Measurements from ENCODE around the gene VSIG8. TPM values are rescaled to one million over a fixed set of nuclear protein-coding genes. Genes with fewer than 3 reads are reported as not detected.

Gene VSIG8
- total and polyA plus RNA-seq, 2 of the 8 experiments (the other 6 are each of a cell fraction or from before 2014, with no cell fraction given): not detected

- Histone ChIP-seq H3K79me1 (ENCODE audit: low read depth, low read length) (no peaks in the 10 kb centered on the region), H3K9ac (replicated peaks in 1 of 4; ENCODE audit: extremely low read depth in 1 of 4, low read depth in 3 of 4, low read length in 3 of 4) (no peak overlapping the region), H3K56ac (replicated peaks; ENCODE audit: insufficient read length, low read depth, low read length) (no peak overlapping the region), H3K18ac (ENCODE audit: extremely low read depth, low read length) (no peak overlapping the region), H3K4me2 (ENCODE audit: insufficient read depth in 1 of 2, low read depth in 2 of 2, low read length in 2 of 2) (no peak overlapping the region), H2BK12ac (ENCODE audit: low read depth, low read length) (no peak overlapping the region), H4K5ac (ENCODE audit: insufficient read length, low read depth, low read length) (no peak overlapping the region), H2BK5ac (ENCODE audit: low read depth, low read length) (no peak overlapping the region), H3K36me3 (ENCODE audit: control insufficient read depth in 2 of 4, insufficient read depth in 4 of 4, low read length in 3 of 4) (no peaks in the 10 kb centered on the region), H3K4me3 (ENCODE audit: extremely low read depth in 1 of 4, insufficient read depth in 2 of 4, low read depth in 3 of 4, low read length in 4 of 4) (no peak overlapping the region), H2AFZ (ENCODE audit: low read length) (no peak overlapping the region), H3K27ac (ENCODE audit: low read depth, low read length) (no peak overlapping the region), H3K23ac (ENCODE audit: insufficient read length) (no peak overlapping the region), H4K8ac (ENCODE audit: extremely low read depth, insufficient read depth, low read length) (no peak overlapping the region), H3K4ac (replicated peaks; ENCODE audit: insufficient read length, low read depth, low read length) (no peak overlapping the region), H3K27me3 (replicated peaks in 1 of 4; ENCODE audit: control insufficient read depth in 3 of 4, extremely low read depth in 1 of 4, insufficient read depth in 3 of 4, low read length in 3 of 4) (peaks cover 0 to 6% (median 1%) of the 10 kb centered on the region in 4 experiments; a peak in 4 of 7 replicates), H2BK20ac (ENCODE audit: low read length) (no peak overlapping the region), H3K14ac (ENCODE audit: insufficient read length) (no peak overlapping the region), H3K79me2 (ENCODE audit: control insufficient read depth in 1 of 2, insufficient read depth in 2 of 2, low read length in 2 of 2) (no peaks in the 10 kb centered on the region), H4K91ac (replicated peaks; ENCODE audit: insufficient read length, low read length) (no peak overlapping the region), H4K20me1 (replicated peaks in 1 of 2; ENCODE audit: control insufficient read depth in 1 of 2, insufficient read depth in 2 of 2, low read length in 2 of 2) (no peaks in the 10 kb centered on the region), H3K4me1 (replicated peaks in 1 of 4; ENCODE audit: control insufficient read depth in 3 of 4, insufficient read depth in 4 of 4, low read length in 3 of 4) (peaks cover 0 to 4% (median 3%) of the 10 kb centered on the region in 4 experiments; a peak in 1 of 7 replicates), H2BK120ac (replicated peaks; ENCODE audit: low read depth, low read length) (no peak overlapping the region), H3K9me3 (ENCODE audit: insufficient read depth in 2 of 2, low read depth in 1 of 2, low read length in 1 of 2) (no peaks in the 10 kb centered on the region), H3K23me2 (ENCODE audit: low read depth, low read length) (no peaks in the 10 kb centered on the region), H2AK5ac (ENCODE audit: low read depth, low read length) (no peak overlapping the region), H2BK15ac (ENCODE audit: low read length) (no peak overlapping the region)
- CTCF ChIA-PET (ENCODE audit: partially characterized antibody): interaction anchor here (0.9 to 11.2 kb wide), 19 partner anchors 7 to 174 kb away, joined by 3 to 175 read pairs (median 5); partner anchors contain the start of gene FCRL6
- no peak for TF ChIP-seq POLR2AphosphoS5 (IDR thresholded peaks at IDR 0.05; ENCODE audit: low read depth, low read length)
- TF ChIP-seq HDAC6 (IDR thresholded peaks at IDR 0.05; ENCODE audit: low read depth, low read length): no peak
- TF ChIP-seq JUND (IDR thresholded peaks at IDR 0.05; ENCODE audit: low read length): no peak
- TF ChIP-seq MAX (IDR thresholded peaks at IDR 0.05): no peak
- no peak for TF ChIP-seq SIN3A (conservative IDR thresholded peaks at IDR 0.05 in 1 of 2, IDR thresholded peaks at IDR 0.05 in 1 of 2; ENCODE audit: low read depth in 1 of 2, low read length in 2 of 2)
- no peak for TF ChIP-seq CBX8 (IDR thresholded peaks at IDR 0.05; ENCODE audit: borderline replicate concordance, low read depth, low read length)
- no peak for TF ChIP-seq EZH2 (IDR thresholded peaks at IDR 0.05; ENCODE audit: low read depth, low read length, severe bottlenecking)
- TF ChIP-seq KDM1A (IDR thresholded peaks at IDR 0.05; ENCODE audit: borderline replicate concordance, low read length): no peak
- no peak for DNase-seq (ENCODE audit: low read depth in 1 of 2, low spot score in 2 of 2)
- no peak for FAIRE-seq
- 82% methylated on average over 3 of the region's 3 CpGs; no CpG with 5 or more reads in 1 of the 2 experiments for WGBS, 2 experiments (ENCODE audit: extremely low coverage in 1 of 2, insufficient coverage in 1 of 2, insufficient read length in 1 of 2, insufficient replicate concordance in 2 of 2, low coverage in 1 of 2, low lambda C conversion rate in 2 of 2, missing lambda C conversion rate in 1 of 2)
- POLR2A ChIA-PET (ENCODE audit: partially characterized antibody): no interaction called here
These were observed 34.3 kb downstream of the VSIG8 start for GRCh38 chr1:159828176-159828575.
